GM10248 (cell line): Measurements from ENCODE around the gene UAP1L1.
A peak's percentile ranks its signal among the peaks of the same experiment; 100 is the strongest.

Experiments
- CTCF ChIA-PET: fragments of 300-600 bp; sonication (Branson Sonifier 250); formaldehyde crosslinking; extraction: SDS; loops from one replicate; lab custom pipeline; 2021; ENCODE audit warnings: antibody characterized with exemption; lab: Yijun Ruan, JAX
- POLR2A ChIA-PET: fragments of 350-650 bp; sonication (Branson Sonifier 250); formaldehyde crosslinking; extraction: SDS; loops from one replicate; lab custom pipeline; 2020; ENCODE audit warnings: antibody characterized with exemption; lab: Yijun Ruan, JAX
- DNase-seq: peaks from one replicate; pipeline ENCODE4 v3.0.0; 2012; ENCODE audit errors: extremely low spot score
- TF ChIP-seq, protein P1 (sequence below): IDR thresholded peaks from 2 replicates; pipeline ENCODE4 v1.5.1; 2012; ENCODE audit warnings: mild to moderate bottlenecking, low read depth; ENCODE audit errors: extremely low read depth, missing control alignments, control extremely low read depth

UAP1L1 gene

GRCh38 chr9:137108608-137109249 lies 31.4 kb downstream of the UAP1L1 start:
- CTCF ChIA-PET, result interaction anchor here (1.0 to 1.4 kb wide), 2 partner anchors 11 to 13 kb away, joined by 4 to 5 read pairs; no protein-coding TSS in a partner anchor
- DNase-seq, result peak; percentile 7
- TF ChIP-seq, protein P1, sequence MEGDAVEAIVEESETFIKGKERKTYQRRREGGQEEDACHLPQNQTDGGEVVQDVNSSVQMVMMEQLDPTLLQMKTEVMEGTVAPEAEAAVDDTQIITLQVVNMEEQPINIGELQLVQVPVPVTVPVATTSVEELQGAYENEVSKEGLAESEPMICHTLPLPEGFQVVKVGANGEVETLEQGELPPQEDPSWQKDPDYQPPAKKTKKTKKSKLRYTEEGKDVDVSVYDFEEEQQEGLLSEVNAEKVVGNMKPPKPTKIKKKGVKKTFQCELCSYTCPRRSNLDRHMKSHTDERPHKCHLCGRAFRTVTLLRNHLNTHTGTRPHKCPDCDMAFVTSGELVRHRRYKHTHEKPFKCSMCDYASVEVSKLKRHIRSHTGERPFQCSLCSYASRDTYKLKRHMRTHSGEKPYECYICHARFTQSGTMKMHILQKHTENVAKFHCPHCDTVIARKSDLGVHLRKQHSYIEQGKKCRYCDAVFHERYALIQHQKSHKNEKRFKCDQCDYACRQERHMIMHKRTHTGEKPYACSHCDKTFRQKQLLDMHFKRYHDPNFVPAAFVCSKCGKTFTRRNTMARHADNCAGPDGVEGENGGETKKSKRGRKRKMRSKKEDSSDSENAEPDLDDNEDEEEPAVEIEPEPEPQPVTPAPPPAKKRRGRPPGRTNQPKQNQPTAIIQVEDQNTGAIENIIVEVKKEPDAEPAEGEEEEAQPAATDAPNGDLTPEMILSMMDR, result no peak
- POLR2A ChIA-PET, result interaction anchor here (1.4 kb wide), 1 partner anchor 13 kb away, joined by 4 read pairs; no protein-coding TSS in a partner anchor

- TF ChIP-seq, protein P1, result no peak
These were observed 32.2 kb downstream of the UAP1L1 start for GRCh38 chr9:137109250-137110146.

DNA sequence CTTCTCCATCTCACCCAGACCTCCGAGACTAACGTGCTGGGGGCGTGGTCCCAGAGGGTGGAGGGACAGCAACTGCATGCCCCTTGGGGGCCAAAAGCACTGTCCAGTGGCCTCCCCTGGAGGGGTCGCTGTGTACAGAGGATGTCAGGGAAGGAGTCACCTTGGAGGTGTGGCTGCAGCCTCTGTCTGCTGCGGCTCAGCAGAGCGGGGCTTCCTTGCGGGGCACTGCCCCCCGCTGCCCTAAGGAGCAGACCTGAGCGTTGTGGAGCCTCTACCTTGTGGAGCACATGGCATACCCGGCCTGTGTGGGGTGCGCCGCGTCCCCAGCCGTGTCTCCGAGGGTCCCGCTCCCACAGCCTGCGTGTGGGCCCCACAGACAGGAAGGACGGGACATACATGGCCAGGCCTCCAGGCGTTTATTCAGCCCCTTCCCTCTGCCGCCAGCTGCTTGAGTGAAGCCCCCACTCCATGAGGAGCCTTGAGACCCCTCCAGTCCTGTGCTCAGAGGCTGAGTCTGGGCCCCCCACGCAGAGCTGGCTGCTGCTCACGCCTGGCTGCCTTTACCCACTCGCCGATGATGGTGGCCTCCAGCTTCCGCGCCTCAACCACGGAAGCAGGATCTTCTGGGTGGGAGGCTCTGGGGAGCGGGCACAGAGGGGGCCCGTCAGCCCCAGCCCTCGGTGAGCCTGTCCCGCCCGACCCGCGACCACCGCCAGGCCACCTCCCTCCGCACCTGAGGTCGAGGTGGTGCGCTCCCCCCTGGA lies 33.0 kb downstream of the UAP1L1 start:
- POLR2A ChIA-PET, result no interaction called here
- CTCF ChIA-PET, result no interaction called here
- DNase-seq, result peak; percentile 13
- TF ChIP-seq, protein P1, result no peak

More at GRCh38 chr9:137109250-137110146, 32.2 kb downstream of the UAP1L1 start:
- POLR2A ChIA-PET, result no interaction called here
- CTCF ChIA-PET, result interaction anchor here (1.0 to 1.4 kb wide), 2 partner anchors 12 to 14 kb away, joined by 4 to 5 read pairs; no protein-coding TSS in a partner anchor
- peak; percentile 8 for DNase-seq

DNA sequence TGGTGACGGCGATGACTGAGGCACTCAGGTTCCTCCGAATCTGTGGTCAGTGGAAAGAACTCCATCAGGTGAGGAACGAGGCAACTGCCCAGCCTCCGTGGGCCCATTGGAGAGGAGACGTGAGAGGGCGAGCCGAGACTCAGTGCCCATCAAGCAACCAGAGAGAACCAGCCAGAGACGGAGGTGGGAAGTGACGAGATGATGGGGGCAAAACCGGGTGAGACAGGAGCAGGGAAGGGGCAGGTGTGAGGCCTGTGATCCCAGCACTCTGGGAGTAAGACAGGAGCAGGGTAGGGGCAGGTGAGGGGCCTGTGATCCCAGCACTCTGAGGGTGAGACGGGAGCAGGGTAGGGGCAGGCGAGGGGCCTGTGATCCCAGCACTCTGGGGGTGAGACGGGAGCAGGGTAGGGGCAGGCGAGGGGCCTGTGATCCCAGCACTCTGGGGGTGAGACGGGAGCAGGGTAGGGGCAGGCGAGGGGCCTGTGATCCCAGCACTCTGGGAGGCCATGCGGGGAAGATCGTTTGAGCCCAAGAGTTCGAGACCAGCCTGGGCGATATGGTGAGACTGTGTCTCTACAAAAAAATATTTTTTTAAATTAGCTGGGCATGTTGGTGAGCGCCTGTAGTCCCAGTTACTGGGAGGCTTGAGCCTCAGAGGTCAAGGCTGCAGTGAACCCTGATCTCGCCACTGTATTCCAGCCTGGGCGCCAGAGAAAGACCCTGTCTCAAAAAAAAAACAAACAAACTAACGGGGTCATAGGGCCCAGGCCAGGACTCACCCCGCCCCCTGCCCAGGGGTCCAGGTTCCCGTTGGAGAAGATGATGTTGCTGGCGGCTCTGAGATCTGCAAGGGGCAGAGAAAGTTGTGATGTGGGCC lies 33.8 kb downstream of the UAP1L1 start:
- ChIA-PET CTCF (interaction anchor here (1.1 to 1.3 kb wide), 3 partner anchors 44 to 82 kb away, joined by 3 to 4 read pairs (median 3); no protein-coding TSS in a partner anchor), POLR2A (interaction anchor here (1.0 kb wide), 1 partner anchor 130 kb away, joined by 3 read pairs; the partner anchor contains the start of gene TUBB4B)
- DNase-seq, result no peak
- TF ChIP-seq, protein P1, result no peak

- DNase-seq, result no peak
- POLR2A ChIA-PET, result interaction anchor here (1.0 kb wide), 1 partner anchor 129 kb away, joined by 3 read pairs; the partner anchor contains the start of gene TUBB4B
- TF ChIP-seq, protein P1, result no peak
- CTCF ChIA-PET, result interaction anchor here (1.1 to 1.3 kb wide), 3 partner anchors 45 to 82 kb away, joined by 3 to 4 read pairs (median 3); no protein-coding TSS in a partner anchor
These were observed 34.7 kb downstream of the UAP1L1 start for GRCh38 chr9:137111788-137112563.
